HEK293 (cell line): ENCODE data around the gene PPM1G.

Experiments used
- BCL11A ChIP-seq: fragments of 450-650 bp; formaldehyde crosslinking; IDR thresholded peaks from 2 replicates; pipeline ENCODE4 v1.5.1; 2016; ENCODE audit warnings: low read depth, missing biosample characterization, missing genetic modification characterization
- GLIS1 ChIP-seq: fragments of 450-650 bp; formaldehyde crosslinking; IDR thresholded peaks from 2 replicates; pipeline ENCODE4 v1.5.1; 2016; ENCODE audit warnings: missing biosample characterization, missing genetic modification characterization
- HOXA7 ChIP-seq: sonication (generic); formaldehyde crosslinking; IDR thresholded peaks from 2 replicates; pipeline ENCODE4 v1.8.1; 2022; ENCODE audit warnings: missing genetic modification reagents, borderline replicate concordance
- KLF1 ChIP-seq: fragments of 450-650 bp; formaldehyde crosslinking; IDR thresholded peaks from 2 replicates; pipeline ENCODE4 v1.5.1; 2016; ENCODE audit warnings: missing biosample characterization, missing genetic modification characterization
- KLF16 ChIP-seq: fragments of 450-650 bp; formaldehyde crosslinking; IDR thresholded peaks from 2 replicates; pipeline ENCODE4 v1.5.1; 2017; ENCODE audit warnings: missing biosample characterization, missing genetic modification characterization
- KLF17 ChIP-seq: fragments of 450-650 bp; formaldehyde crosslinking; IDR thresholded peaks from 2 replicates; pipeline ENCODE4 v1.5.1; 2016; ENCODE audit warnings: missing biosample characterization, missing genetic modification characterization
- OVOL3 ChIP-seq: fragments of 450-650 bp; formaldehyde crosslinking; IDR thresholded peaks from 2 replicates; pipeline ENCODE4 v1.5.1; 2016; ENCODE audit warnings: missing biosample characterization, missing genetic modification characterization
- PRDM1 ChIP-seq: fragments of 450-650 bp; formaldehyde crosslinking; IDR thresholded peaks from 2 replicates; pipeline ENCODE4; 2016; ENCODE audit warnings: missing biosample characterization, missing genetic modification characterization
- PRDM10 ChIP-seq: fragments of 450-650 bp; formaldehyde crosslinking; IDR thresholded peaks from 2 replicates; pipeline ENCODE4 v1.5.1; 2016; ENCODE audit warnings: missing biosample characterization, missing genetic modification characterization
- REST ChIP-seq: fragments of 450-650 bp; formaldehyde crosslinking; IDR thresholded peaks from 2 replicates; pipeline ENCODE4 v1.5.1; 2016; ENCODE audit warnings: missing biosample characterization, missing genetic modification characterization
- SP7 ChIP-seq: fragments of 450-650 bp; formaldehyde crosslinking; IDR thresholded peaks from 2 replicates; pipeline ENCODE4 v1.5.1; 2016; ENCODE audit warnings: missing biosample characterization, missing genetic modification characterization
- WT1 ChIP-seq: fragments of 450-650 bp; formaldehyde crosslinking; IDR thresholded peaks from 2 replicates; pipeline ENCODE4 v1.5.1; 2016; ENCODE audit warnings: missing biosample characterization, missing genetic modification characterization
- ZBTB21 ChIP-seq: fragments of 450-650 bp; formaldehyde crosslinking; IDR thresholded peaks from 2 replicates; pipeline ENCODE4 v1.5.1; 2017; ENCODE audit warnings: missing biosample characterization, missing genetic modification characterization
- ZEB2 ChIP-seq: fragments of 450-650 bp; formaldehyde crosslinking; IDR thresholded peaks from 2 replicates; pipeline ENCODE4 v1.5.1; 2016; ENCODE audit warnings: missing biosample characterization, missing genetic modification characterization
- ZIC2 ChIP-seq: fragments of 450-650 bp; formaldehyde crosslinking; IDR thresholded peaks from 2 replicates; pipeline ENCODE4 v1.5.1; 2016; ENCODE audit warnings: missing biosample characterization, missing genetic modification characterization
- ZNF239 ChIP-seq: fragments of 450-650 bp; formaldehyde crosslinking; IDR thresholded peaks from 2 replicates; pipeline ENCODE4 v1.5.1; 2016; ENCODE audit warnings: missing biosample characterization, missing genetic modification characterization
- ZNF24 ChIP-seq: fragments of 450-650 bp; formaldehyde crosslinking; IDR thresholded peaks from 2 replicates; pipeline ENCODE4 v1.5.1; 2016; ENCODE audit warnings: missing biosample characterization, missing genetic modification characterization
- ZNF335 ChIP-seq: fragments of 450-650 bp; formaldehyde crosslinking; conservative IDR thresholded peaks from 2 replicates; pipeline ENCODE4 v1.5.1; 2016; ENCODE audit warnings: missing biosample characterization, missing genetic modification characterization
- ZNF362 ChIP-seq: fragments of 450-650 bp; formaldehyde crosslinking; IDR thresholded peaks from 2 replicates; pipeline ENCODE4 v1.5.1; 2016; ENCODE audit warnings: missing biosample characterization, missing genetic modification characterization
- ZSCAN30 ChIP-seq: fragments of 450-650 bp; IDR thresholded peaks from 2 replicates; pipeline ENCODE4 v1.5.1; 2018; ENCODE audit warnings: missing biosample characterization, mild to moderate bottlenecking, missing genetic modification characterization, moderate library complexity
- ZXDB ChIP-seq: fragments of 450-650 bp; formaldehyde crosslinking; IDR thresholded peaks from 2 replicates; pipeline ENCODE4 v1.5.1; 2016; ENCODE audit warnings: missing biosample characterization, missing genetic modification characterization
- TF ChIP-seq, protein P1 (sequence below): fragments of 450-650 bp; formaldehyde crosslinking; IDR thresholded peaks from 2 replicates; pipeline ENCODE4 v1.5.1; 2017; ENCODE audit warnings: missing biosample characterization, mild to moderate bottlenecking, missing genetic modification characterization, moderate library complexity
- TF ChIP-seq, protein P2 (sequence below): fragments of 450-650 bp; formaldehyde crosslinking; IDR thresholded peaks from 2 replicates; pipeline ENCODE4 v1.5.1; 2016; ENCODE audit warnings: missing biosample characterization, missing genetic modification characterization
- TF ChIP-seq, protein P3 (sequence below): fragments of 450-650 bp; formaldehyde crosslinking; IDR thresholded peaks from 2 replicates; pipeline ENCODE4 v1.5.1; 2017; ENCODE audit warnings: missing biosample characterization, missing genetic modification characterization

PPM1G gene

GRCh38 chr2:27380626-27381545, 28.5 kb downstream of the PPM1G start, which contains the start of gene ZNF513 (continued):
- TF ChIP-seq, protein P1, sequence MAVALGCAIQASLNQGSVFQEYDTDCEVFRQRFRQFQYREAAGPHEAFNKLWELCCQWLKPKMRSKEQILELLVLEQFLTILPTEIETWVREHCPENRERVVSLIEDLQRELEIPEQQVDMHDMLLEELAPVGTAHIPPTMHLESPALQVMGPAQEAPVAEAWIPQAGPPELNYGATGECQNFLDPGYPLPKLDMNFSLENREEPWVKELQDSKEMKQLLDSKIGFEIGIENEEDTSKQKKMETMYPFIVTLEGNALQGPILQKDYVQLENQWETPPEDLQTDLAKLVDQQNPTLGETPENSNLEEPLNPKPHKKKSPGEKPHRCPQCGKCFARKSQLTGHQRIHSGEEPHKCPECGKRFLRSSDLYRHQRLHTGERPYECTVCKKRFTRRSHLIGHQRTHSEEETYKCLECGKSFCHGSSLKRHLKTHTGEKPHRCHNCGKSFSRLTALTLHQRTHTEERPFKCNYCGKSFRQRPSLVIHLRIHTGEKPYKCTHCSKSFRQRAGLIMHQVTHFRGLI (tag by site-specific recombination) = 0 out of 2 replicates have a peak, but pooled peaks have one; percentile 47
- peak; percentile 66 for TF ChIP-seq BCL11A (tag by site-specific recombination)
- TF ChIP-seq, protein P2, sequence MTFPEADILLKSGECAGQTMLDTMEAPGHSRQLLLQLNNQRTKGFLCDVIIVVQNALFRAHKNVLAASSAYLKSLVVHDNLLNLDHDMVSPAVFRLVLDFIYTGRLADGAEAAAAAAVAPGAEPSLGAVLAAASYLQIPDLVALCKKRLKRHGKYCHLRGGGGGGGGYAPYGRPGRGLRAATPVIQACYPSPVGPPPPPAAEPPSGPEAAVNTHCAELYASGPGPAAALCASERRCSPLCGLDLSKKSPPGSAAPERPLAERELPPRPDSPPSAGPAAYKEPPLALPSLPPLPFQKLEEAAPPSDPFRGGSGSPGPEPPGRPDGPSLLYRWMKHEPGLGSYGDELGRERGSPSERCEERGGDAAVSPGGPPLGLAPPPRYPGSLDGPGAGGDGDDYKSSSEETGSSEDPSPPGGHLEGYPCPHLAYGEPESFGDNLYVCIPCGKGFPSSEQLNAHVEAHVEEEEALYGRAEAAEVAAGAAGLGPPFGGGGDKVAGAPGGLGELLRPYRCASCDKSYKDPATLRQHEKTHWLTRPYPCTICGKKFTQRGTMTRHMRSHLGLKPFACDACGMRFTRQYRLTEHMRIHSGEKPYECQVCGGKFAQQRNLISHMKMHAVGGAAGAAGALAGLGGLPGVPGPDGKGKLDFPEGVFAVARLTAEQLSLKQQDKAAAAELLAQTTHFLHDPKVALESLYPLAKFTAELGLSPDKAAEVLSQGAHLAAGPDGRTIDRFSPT = peak; percentile 52; the same call in 1 of the 2 replicates
- peak; percentile 43; the same call in 1 of the 2 replicates for TF ChIP-seq ZNF362 (tag by site-specific recombination)
- TF ChIP-seq KLF16 (tag by site-specific recombination) = peak; percentile 50; the same call in 1 of the 2 replicates
- TF ChIP-seq ZNF335 (tag by site-specific recombination) = peak; percentile 62
- peak; percentile 53 for TF ChIP-seq WT1 (tag by site-specific recombination)
- TF ChIP-seq ZXDB (tag by site-specific recombination) = peak; percentile 69; the same call in 1 of the 2 replicates
- TF ChIP-seq ZNF24 (tag by site-specific recombination) = peak; percentile 45; the same call in 1 of the 2 replicates
- no peak for TF ChIP-seq ZNF239
- peak; percentile 88 for TF ChIP-seq GLIS1 (tag by site-specific recombination)
- TF ChIP-seq ZBTB21 (tag by site-specific recombination) = peak; percentile 10; the same call in 1 of the 2 replicates
- no peak for TF ChIP-seq KLF1
- TF ChIP-seq ZSCAN30 (tag by site-specific recombination) = 0 out of 2 replicates have a peak, but pooled peaks have one; percentile 37
- TF ChIP-seq ZIC2 (tag by site-specific recombination) = peak; percentile 74
- TF ChIP-seq HOXA7 (CRISPR knock-in tag) = no peak
- TF ChIP-seq OVOL3 (tag by site-specific recombination) = no peak
- TF ChIP-seq PRDM1 (tag by site-specific recombination) = no peak
- TF ChIP-seq, protein P3, sequence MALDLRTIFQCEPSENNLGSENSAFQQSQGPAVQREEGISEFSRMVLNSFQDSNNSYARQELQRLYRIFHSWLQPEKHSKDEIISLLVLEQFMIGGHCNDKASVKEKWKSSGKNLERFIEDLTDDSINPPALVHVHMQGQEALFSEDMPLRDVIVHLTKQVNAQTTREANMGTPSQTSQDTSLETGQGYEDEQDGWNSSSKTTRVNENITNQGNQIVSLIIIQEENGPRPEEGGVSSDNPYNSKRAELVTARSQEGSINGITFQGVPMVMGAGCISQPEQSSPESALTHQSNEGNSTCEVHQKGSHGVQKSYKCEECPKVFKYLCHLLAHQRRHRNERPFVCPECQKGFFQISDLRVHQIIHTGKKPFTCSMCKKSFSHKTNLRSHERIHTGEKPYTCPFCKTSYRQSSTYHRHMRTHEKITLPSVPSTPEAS (tag by site-specific recombination) = peak; percentile 76
- TF ChIP-seq REST (tag by site-specific recombination) = 0 out of 2 replicates have a peak, but pooled peaks have one; percentile 19
- peak; percentile 43 for TF ChIP-seq SP7 (tag by site-specific recombination)
- peak; percentile 52; the same call in 1 of the 2 replicates for TF ChIP-seq KLF17 (tag by site-specific recombination)
- TF ChIP-seq PRDM10 = peak; percentile 85
- TF ChIP-seq ZEB2 (tag by site-specific recombination) = peak; percentile 29
